Chondrocyte (in vitro differentiated cells): ENCODE data around the gene COA8. TPM values are rescaled to one million over a fixed set of nuclear protein-coding genes. Genes with fewer than 3 reads are reported as not detected.

Experiments
- DNase-seq: peaks from one replicate; pipeline ENCODE4 v3.0.0; 2021; ENCODE audit warnings: mixed read lengths, low spot score
- H3K27ac Mint-ChIP-seq: one replicate; pipeline ENCODE4 v1.8.0; 2021; ENCODE audit warnings: mild to moderate bottlenecking, moderate library complexity, mixed read lengths; ENCODE audit not compliant: unreplicated experiment
- H3K27me3 Mint-ChIP-seq: 2 replicates; pipeline ENCODE4 v1.8.0; 2021; ENCODE audit warnings: low read depth, mixed read lengths
- H3K36me3 Mint-ChIP-seq: 2 replicates; pipeline ENCODE4 v1.8.0; 2021; ENCODE audit warnings: low read depth, mixed read lengths
- H3K4me1 Mint-ChIP-seq: 2 replicates; pipeline ENCODE4 v1.8.0; 2021; ENCODE audit warnings: low read depth, mild to moderate bottlenecking, mixed read lengths
- H3K4me3 Mint-ChIP-seq: one replicate; pipeline ENCODE4 v1.8.0; 2021; ENCODE audit warnings: mild to moderate bottlenecking, moderate library complexity, mixed read lengths; ENCODE audit not compliant: unreplicated experiment
- H3K9me3 Mint-ChIP-seq: 2 replicates; pipeline ENCODE4 v1.8.0; 2021; ENCODE audit warnings: low read depth, mixed read lengths
- total RNA-seq: library from RNA; stranded (reverse); gene quantifications from 3 replicates; pipeline ENCODE4 v1.2.1, GENCODE V29; 2021
- TF ChIP-seq, protein P1 (sequence below): fragments of 200-600 bp; sonication (generic); IDR thresholded peaks from 2 replicates; pipeline ENCODE4 v1.5.0; 2021; ENCODE audit warnings: antibody characterized with exemption, mild to moderate bottlenecking, moderate library complexity

Gene COA8
- total RNA-seq, 1 donor from 2014 or later, result 51.9 TPM

DNA sequence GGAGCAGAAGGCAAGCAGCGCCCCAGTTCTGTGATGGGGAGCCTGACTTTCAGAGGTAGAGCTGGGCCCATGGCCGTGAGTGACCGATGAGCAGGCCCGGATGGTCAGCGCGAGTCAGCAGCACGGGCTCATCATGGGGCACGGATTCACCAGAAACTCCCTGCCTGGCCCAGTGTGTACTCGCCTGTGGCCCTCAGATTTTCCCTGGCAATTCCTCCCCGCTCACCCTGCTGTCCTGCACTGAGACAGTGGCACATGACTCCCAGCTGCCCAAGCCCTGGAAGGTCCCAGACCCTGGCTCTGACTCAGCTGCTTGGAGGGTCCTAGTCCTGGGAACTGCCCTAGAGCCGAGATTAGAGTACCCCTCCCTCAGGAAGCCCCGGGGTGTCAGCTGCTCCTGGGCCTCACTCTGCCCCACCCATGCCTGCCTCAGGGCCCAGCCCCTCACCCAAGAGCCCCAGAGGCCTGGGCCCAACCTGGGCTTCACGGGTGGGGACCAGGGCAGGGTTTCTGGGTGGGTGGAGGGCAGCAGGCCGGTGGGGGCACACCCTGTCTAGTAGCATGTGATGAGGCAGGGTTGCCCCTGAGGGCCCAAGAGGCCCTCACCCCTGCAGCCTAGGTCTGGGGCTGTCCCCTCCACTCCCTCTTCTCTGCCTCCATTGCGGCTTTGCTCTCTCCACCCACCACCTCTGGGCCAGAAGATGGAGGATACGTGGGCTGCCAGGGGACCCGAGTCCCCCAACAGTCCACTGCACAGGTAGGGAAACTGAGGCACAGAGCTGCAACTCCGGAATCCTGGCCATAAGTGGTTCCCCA, 25.4 kb upstream of the COA8 start:
- H3K9me3 Mint-ChIP-seq, result no peaks in the 10 kb centered on the region
- no peak for DNase-seq
- H3K27me3 Mint-ChIP-seq, result no peaks in the 10 kb centered on the region
- H3K27ac Mint-ChIP-seq, result no peak overlapping the region
- no peak overlapping the region for H3K4me3 Mint-ChIP-seq
- H3K4me1 Mint-ChIP-seq, result peaks cover 33% of the 10 kb centered on the region
- TF ChIP-seq, protein P1, sequence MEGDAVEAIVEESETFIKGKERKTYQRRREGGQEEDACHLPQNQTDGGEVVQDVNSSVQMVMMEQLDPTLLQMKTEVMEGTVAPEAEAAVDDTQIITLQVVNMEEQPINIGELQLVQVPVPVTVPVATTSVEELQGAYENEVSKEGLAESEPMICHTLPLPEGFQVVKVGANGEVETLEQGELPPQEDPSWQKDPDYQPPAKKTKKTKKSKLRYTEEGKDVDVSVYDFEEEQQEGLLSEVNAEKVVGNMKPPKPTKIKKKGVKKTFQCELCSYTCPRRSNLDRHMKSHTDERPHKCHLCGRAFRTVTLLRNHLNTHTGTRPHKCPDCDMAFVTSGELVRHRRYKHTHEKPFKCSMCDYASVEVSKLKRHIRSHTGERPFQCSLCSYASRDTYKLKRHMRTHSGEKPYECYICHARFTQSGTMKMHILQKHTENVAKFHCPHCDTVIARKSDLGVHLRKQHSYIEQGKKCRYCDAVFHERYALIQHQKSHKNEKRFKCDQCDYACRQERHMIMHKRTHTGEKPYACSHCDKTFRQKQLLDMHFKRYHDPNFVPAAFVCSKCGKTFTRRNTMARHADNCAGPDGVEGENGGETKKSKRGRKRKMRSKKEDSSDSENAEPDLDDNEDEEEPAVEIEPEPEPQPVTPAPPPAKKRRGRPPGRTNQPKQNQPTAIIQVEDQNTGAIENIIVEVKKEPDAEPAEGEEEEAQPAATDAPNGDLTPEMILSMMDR, result no peak
- H3K36me3 Mint-ChIP-seq, result no peaks in the 10 kb centered on the region

DNA sequence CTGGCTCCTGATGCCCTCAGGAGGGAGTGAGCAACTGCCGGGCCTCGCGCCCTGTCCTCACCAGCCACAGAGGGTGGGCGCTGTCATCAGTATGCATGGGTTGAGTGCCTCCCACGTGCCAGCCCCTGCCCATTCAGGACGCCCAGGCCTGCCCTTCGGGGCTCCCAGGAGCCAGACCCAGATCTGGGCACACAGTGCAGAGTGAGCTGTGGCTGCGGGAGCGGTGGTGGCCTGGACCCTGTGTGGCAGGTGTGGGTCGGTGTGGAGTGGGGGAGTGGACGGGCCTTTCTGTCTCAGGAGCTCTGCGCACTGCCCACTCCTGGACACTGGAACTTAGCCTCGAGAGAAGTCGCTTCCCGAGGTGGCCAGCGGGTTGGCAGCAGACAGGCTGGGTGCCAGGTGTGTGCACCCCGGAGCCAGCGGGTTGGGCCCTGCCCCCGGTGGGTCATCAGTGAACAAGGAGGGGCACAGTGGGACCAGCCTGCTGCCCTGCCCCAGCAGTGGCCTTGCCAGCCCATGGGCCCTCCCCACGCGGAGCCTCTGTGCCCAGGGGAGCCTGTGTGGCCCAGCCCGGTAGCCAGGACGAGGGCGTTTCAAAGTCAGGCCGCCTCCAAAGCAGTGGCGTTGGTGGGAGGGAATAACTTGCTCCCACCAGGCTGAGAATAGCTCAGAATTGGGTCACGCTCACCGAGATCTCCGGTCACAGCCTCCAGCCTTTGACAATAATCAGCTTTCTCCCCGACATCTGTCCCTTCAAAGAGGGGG, 24.3 kb upstream of the COA8 start:
- Mint-ChIP-seq H3K4me1 (peaks cover 33% of the 10 kb centered on the region), H3K27ac (no peak overlapping the region), H3K9me3 (no peaks in the 10 kb centered on the region), H3K36me3 (no peaks in the 10 kb centered on the region), H3K4me3 (no peak overlapping the region), H3K27me3 (no peaks in the 10 kb centered on the region)
- DNase-seq, result no peak
- TF ChIP-seq, protein P1, result no peak

DNA sequence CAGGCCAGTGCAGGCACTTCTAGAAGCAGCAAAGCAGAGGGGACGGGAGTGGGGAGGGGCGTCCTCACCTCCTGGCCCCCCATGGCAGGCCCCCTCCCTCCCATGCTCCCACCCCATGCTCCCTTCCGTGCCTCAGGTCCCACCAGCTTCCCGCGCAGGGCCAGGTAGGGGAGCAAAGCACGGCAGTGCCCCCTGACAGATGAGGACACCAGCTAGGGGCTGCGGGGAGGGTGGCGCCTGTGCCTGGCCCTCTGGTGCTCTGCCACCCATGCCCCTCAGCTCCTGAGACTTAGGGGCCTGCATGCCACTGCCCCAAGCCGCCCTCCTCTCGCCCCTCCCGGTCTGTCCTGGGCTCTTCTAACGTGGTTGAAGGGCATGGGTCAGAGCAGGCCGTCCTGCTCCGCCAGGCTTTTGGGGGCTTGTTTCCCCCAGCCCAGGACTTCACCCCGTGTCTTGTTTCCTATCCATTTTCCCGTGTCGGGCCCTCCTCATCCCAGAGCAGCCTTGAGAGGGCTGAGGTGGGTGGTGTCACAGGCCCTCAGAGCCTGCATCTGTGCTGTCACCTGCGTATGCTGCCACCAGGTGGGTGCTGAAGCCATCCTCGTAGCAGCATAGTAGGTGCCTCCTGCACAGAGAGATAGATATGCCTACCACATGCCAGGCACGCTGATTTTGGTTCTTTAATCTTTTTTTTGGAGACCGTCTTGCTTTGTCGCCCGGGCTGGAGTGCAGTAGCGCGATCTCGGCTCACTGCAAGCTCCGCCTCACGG, 23.5 kb upstream of the COA8 start:
- Mint-ChIP-seq H3K36me3 (no peaks in the 10 kb centered on the region), H3K27me3 (no peaks in the 10 kb centered on the region), H3K9me3 (no peaks in the 10 kb centered on the region), H3K4me1 (peaks cover 33% of the 10 kb centered on the region), H3K4me3 (no peak overlapping the region), H3K27ac (peak overlapping the region; percentile 22)
- TF ChIP-seq, protein P1, result no peak
- DNase-seq, result no peak

DNA sequence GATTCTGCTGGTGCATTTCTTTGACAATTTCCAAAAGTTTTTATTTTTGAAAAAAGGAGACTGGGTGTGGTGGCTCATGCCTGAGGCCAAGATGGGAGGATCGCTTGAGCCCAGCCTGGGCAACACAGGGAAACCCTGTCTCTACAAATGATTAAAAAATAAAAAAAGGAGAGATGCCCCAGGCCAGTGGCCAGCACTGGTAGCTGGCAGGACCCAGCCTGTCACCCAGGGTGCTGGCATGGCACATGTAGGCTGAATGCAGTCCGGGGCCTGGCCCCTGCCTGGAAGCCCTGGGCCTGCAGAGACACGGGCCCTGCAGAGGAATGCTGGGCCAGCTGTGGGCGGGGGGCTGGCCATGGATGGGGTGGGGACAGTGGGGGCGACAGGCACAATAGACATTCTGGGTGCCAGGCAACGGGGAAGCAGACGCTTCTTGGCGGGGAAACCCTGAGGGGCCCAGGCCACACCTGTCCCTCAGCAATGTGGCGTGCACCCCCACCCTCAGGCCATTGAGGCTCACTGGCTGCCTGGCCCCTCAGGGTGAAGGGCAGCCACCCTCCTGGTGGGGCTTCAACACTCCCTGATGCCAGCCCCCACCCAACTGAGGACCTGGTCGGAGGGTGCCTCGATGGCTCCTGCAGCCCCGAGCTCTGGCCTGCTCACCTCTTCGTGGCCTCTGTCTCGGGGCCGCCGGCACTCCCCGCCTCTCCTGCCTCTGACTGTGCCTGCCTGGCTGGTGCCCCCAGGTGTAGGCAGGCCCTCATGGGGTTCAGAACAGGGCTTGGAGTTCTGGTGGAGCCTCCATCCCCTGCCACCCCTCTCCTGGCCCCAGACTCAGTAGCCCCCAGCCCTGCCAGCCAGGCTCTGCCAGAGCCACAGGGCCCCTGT, 21.7 kb upstream of the COA8 start:
- Mint-ChIP-seq H3K27me3 (no peaks in the 10 kb centered on the region), H3K4me3 (peak overlapping the region; percentile 54), H3K4me1 (peaks cover 33% of the 10 kb centered on the region), H3K36me3 (no peaks in the 10 kb centered on the region), H3K27ac (peak overlapping the region; percentile 98), H3K9me3 (no peaks in the 10 kb centered on the region)
- TF ChIP-seq, protein P1, result no peak
- DNase-seq, result no peak
